GM18499 (cell line): Measurements from ENCODE around the gene IL1RAPL2.

Source experiments
- ATAC-seq: cut with Tn5 transposase; IDR thresholded peaks from one replicate; pipeline ENCODE4 v1.9.1; 2021; ENCODE audit warnings: moderate number of reproducible peaks; ENCODE audit not compliant: insufficient read depth, unreplicated experiment

IL1RAPL2 gene

GRCh38 chrX:105527759-105528158 lies 961.8 kb downstream of the IL1RAPL2 start:
- ATAC-seq: no peak

- no peak for ATAC-seq
Observed at GRCh38 chrX:105533951-105534350, 968.0 kb downstream of the IL1RAPL2 start.

GRCh38 chrX:105543283-105543682 lies 977.3 kb downstream of the IL1RAPL2 start:
- no peak for ATAC-seq

GRCh38 chrX:105550043-105550663 lies 984.2 kb downstream of the IL1RAPL2 start:
- ATAC-seq: no peak

DNA sequence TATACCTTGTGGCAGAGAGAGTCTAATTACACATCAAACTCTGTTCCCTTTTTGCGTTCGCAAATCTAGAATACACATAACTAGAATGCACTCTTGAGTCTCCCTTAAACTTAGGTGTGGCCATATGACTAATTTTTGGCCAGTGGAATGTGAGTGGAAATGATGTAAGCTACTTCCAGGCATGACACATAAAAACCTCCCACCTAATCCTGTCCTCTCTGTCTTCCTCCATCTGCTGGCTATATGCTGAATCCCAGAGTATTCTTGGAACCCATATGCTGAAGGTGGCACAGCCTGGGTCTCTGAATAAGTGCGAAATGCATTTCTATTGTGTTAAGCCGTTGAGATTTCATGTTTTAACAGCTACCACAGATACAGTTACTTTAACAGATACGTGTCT lies 986.4 kb downstream of the IL1RAPL2 start:
- ATAC-seq: no peak

DNA sequence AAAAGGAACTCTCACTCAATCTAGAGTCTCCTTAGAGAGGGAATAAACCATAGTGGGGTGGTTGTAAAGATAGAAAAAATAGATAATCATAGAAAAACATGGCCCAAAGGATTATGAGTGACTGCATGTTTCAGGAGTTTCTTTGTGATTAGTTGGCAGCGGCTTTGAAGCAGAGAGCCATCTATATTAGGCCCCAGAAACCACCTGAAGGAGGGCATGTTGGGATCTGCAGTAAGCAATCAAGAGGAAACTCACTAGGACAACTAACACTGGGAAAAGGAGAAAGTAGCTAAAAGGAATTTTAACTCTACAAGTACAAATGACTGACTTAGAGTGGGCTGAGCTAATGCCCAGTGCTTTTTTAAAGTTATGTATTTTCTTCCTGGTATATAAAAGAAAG lies 987.1 kb downstream of the IL1RAPL2 start:
- ATAC-seq: no peak

DNA sequence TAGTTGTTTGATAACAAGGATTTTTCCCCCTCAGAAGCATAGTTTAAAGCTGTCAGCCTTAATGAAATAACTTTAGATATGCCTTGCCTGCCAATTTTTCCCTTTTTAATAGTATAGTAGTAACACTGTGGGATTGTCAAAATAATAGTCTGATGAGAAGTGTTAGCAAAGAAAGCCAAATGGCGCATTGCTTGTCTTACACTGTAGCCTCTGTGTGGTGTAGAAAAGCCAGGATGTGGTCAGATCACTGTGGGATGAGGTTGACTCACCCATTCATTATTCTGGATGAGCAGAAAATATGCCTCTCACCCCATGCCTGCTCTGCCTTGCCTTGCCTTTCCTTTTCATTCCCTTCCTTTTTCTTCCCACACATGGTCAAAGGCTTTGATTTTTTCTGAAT lies 998.5 kb downstream of the IL1RAPL2 start:
- ATAC-seq: no peak

- no peak for ATAC-seq
Observed at GRCh38 chrX:105565856-105566255, 999.9 kb downstream of the IL1RAPL2 start.

DNA sequence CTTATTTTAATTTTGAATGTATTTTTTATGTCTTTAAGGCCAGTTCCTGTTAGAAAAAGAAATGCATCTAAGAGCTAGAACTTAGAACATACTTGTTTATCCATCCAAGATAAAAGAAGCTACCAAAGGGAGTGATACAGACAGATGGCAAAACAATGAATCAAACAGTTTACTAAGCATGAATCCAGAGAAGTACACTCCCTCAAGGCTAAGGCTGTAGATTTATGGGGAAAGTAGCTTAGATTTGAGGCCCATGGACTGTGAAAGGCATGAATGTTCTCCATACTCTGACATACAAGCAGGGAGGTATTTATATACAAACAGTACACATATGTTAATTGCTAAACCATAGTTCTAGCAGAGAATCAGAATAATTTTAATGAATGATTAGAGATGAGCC lies 1001.1 kb downstream of the IL1RAPL2 start:
- no peak for ATAC-seq

- ATAC-seq: no peak
Observed at GRCh38 chrX:105608745-105609144, 1042.7 kb downstream of the IL1RAPL2 start.

- ATAC-seq: no peak
Observed at GRCh38 chrX:105609530-105609929, 1043.5 kb downstream of the IL1RAPL2 start.

- ATAC-seq: no peak
Observed at GRCh38 chrX:105610411-105610810, 1044.4 kb downstream of the IL1RAPL2 start.

GRCh38 chrX:105618393-105619101 lies 1052.5 kb downstream of the IL1RAPL2 start:
- ATAC-seq: no peak

DNA sequence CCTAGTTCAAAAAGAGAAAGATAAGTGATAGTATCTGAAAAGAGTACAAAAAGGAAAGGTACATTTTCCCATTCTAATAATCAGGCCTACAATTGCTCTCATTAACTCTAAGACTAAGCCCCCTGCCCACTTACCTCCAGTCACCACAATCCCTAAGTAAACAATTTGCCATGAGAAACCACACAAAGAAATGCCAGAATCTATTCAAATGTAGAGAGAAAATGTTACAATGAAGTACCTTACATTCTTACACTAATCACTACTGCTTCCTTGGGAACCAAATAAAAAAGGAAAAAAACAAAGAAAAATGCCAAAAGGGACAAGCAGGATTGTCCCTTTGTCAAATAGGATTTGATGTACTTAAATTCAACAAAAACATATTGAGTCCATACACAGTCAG lies 1068.2 kb downstream of the IL1RAPL2 start:
- no peak for ATAC-seq

GRCh38 chrX:105635794-105636193 lies 1069.8 kb downstream of the IL1RAPL2 start:
- no peak for ATAC-seq

- ATAC-seq: no peak
Observed at GRCh38 chrX:105636667-105637066, 1070.7 kb downstream of the IL1RAPL2 start.

DNA sequence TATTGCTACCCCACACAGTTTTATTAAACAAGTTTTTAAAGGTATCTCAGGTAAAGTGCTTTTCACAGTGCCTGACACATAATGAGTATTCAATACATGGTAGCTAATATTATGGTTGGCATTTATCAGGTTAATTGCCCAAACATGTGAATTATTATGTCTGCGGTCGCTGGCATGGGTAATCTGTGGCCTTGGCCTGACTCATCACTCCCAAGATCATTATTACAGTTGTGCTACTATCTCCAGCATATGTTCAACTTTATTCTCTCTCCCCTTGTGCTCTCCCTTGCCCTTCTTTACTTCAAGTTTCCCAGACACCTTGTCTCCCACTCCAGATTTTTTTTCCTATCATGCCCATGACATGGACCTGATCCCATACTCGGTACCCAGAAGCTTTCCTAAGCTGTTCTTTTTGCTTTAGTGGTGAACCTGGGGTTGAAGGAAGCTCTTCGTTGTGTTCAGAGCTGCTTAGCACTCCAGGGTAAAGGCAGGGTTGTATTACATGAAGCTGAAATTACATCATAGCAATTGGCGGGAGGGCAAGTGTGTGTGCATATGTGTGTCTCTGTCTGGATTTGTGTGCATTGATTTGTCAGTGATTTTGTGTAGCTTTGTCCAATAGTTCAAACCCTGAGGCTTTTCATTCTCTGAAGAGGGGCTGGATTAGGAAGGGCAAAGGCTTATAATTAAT lies 1079.8 kb downstream of the IL1RAPL2 start:
- ATAC-seq: no peak

- ATAC-seq: no peak
Observed at GRCh38 chrX:105646592-105647372, 1080.8 kb downstream of the IL1RAPL2 start.

GRCh38 chrX:105647749-105648148 lies 1081.8 kb downstream of the IL1RAPL2 start:
- ATAC-seq: no peak

GRCh38 chrX:105648732-105649131 lies 1082.7 kb downstream of the IL1RAPL2 start:
- ATAC-seq: no peak

DNA sequence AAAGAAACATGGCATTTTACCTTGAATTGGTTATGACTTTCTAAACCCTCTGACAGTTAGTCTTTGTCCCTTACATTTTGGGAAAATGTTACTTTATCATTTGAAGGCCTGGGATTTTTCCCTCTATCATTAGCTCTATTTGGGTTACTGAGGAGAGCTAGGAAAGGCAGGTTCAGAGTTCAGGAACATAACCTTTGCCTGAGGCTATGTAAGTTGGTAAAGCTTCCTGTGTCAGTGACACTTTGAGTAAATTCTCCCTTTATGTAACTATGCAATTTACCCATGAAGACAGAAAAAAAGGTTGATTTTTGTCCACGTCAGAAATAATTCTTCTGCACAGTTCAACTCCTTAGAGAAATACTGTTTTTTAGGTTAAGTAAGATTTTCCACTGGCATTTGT lies 1084.6 kb downstream of the IL1RAPL2 start:
- no peak for ATAC-seq
